Measurements from ENCODE around the gene CHRM4. TPM values are rescaled to one million over a fixed set of nuclear protein-coding genes. Genes with fewer than 3 reads are reported as not detected.

Gene CHRM4
- total RNA-seq: under 1 TPM; 0.18 to 0.19 TPM

DNA sequence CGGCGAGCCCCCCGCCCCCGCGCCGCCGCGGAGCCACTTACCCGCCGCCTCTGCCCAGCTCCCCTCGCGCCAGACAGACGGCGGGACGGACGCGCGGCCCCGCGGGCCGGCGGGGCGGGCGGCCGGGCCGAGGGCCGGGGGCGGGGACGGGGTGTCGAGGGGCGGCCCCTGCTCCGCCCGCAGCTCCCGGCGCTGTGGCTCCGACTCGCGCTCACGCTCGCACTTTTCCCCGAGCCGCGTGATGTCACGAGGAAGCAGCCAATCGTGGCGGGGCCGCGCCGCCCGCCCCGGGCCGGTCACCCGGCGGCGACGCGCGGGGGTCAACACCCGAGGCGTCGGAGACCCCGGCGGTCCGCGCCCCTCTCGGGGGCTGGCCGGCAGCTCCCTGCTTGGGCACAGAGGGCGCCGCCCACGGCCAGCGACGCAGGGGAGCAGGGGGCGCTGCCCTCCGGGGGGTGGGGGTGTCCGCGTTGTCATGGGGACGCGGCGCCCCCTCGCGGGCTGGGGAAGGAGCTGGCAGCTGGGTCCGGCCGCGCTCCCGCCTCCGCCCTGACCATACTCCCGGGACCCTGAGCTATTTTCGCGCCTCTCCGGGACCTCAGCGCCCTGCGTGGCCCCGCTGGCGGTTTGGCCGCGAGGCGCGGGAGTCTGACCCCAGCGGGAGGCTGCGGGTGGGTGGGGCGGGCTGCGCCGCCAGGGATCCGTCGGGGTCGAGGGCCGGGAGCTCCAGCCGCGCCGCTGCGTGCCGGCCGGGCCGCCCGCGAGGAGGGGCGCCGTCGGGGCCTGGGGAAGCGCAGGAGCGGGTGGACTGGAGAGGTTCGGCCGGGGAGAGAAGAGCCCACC lies at the start of gene CHRM4:
Gene CHRM4 (minus strand): TSS at position 199 of the 843 bp plus-strand sequence. CDS start 5,219 bp downstream, outside the sequence.

DNA sequence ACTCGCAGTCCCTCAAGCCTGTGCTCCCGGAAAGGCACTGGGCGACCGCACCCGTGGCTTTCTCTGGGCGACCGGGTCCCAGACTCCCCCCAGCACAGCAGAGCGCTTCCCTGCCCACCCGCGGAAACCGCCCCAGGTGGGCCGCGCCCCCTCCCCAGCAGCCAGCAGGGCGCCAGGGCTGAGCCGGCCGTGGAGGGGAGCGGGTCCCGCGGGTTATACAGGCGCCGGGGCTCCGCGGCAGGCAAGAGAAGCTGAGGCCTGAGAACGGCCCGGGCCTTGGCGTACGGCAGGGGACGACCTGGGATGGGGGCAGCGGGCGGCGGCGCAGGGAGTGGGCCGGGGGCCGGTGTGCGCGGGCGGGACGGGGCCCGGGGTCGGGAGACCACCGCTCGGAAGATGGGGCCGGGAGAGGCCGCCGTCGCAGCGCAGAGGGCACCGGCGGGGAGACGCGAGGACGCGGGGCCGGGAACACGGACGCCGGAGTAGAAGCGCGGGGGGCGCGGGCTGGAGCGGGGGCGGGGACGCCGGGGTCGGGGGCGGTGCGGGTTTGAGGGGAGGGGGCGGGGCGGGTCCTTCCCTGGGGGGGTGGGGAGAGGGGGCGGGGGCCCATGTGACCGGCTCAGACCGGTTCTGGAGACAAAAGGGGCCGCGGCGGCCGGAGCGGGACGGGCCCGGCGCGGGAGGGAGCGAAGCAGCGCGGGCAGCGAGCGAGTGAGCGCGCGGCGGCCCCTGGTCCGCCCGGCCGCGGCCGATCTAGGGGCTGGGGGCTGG lies 10.3 kb downstream of the CHRM4 start, which contains the start of gene MDK:
Gene MDK (plus strand): TSS at position 622 of the 771 bp plus-strand sequence. CDS start 389 bp downstream, outside the sequence.

DNA sequence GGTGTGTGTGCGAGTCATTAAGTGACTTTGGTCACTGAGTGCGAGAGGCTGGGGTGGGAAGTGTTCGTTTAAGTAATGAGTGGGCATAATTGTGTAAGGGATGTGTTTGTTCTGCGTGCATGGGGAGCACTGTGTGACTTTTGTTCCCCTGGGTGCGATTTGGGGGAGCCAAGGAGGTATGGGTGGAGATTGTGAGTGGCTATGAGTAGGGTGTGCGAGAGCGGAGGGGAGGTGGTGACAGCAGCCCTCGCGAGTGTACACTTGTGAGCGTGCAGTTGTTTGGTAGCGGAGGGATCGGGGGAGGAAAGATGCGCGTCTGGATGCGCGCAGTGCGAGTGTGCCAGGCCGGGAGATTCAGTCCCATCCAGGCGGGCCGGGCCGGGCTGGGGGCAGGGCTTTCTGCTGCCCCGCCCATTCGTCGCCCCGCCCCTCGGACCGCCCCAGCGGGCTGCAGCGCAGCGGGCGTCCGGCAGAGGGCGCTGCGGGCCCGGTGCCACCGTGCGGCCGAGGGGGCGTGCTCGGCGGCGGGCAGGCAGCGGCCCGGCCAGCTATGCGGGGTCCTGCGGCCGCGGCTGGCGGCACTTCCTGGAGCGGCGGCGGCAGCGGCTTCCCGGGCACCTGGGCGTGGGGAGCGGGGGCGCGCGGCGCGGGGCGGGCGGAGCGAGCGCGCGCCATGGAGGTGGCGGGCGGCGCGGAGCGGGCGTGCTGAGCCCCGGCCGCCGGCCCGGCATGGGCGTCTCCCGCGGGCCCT lies 44.5 kb downstream of the CHRM4 start, which contains the start of gene DGKZ:
Gene DGKZ (plus strand): TSS at position 578 of the 751 bp plus-strand sequence. CDS start 197 bp downstream, outside the sequence.

Small RNA genes within 50 kb of the gene (microRNA-seq; reads per million reads assigned to microRNA genes)
- 1.0 reads per million for gene MIR4688 (ENCODE audit: borderline microRNAs expressed, borderline replicate concordance)

Other genes with a start within 250 kb of the CHRM4 start
- not detected for gene CREB3L1, start 114.1 kb downstream of the CHRM4 start, total RNA-seq
- gene DGKZ, start 44.3 kb downstream of the CHRM4 start, total RNA-seq: 100 to 1,000 TPM; 175 to 179 TPM
- gene MDK, start 10.1 kb downstream of the CHRM4 start, total RNA-seq: 10 to 100 TPM; 10.8 to 10.9 TPM
- gene AMBRA1, start 202.2 kb upstream of the CHRM4 start, total RNA-seq: 10 to 100 TPM; 33.2 to 33.5 TPM
- 1 to 10 TPM; 5.0 to 6.1 TPM for gene HARBI1, start 225.5 kb upstream of the CHRM4 start, total RNA-seq
- 10 to 100 TPM; 58.3 to 66.2 TPM for gene ATG13, start 225.8 kb upstream of the CHRM4 start, total RNA-seq